HepG2 (cell line): ENCODE results near the gene AHSG. TPM values are rescaled to one million over a fixed set of nuclear protein-coding genes. Genes with fewer than 3 reads are reported as not detected.

Experiments
- CREB1 ChIP-seq, 2 experiments: fragments of 450-650 bp in 1 of 2; IDR thresholded peaks; 2 replicates each; pipeline ENCODE4 v1.6.1; 2016 to 2017; ENCODE audit warnings: control low read depth in 1 of 2, mild to moderate bottlenecking in 1 of 2, missing compliant biosample characterization in 1 of 2, missing genetic modification characterization in 1 of 2
- FOXK2 ChIP-seq: fragments of 450-650 bp; IDR thresholded peaks from 2 replicates; pipeline ENCODE4 v1.6.1; 2016
- HNF4G ChIP-seq, 2 experiments: sonication (generic) in 1 of 2; formaldehyde crosslinking in 1 of 2; IDR thresholded peaks; 2 replicates each; pipeline versions ENCODE4 v1.4.0 to v1.6.1; 2011 to 2020; ENCODE audit warnings: borderline replicate concordance in 2 of 2, low read depth in 2 of 2, mild to moderate bottlenecking in 2 of 2, low read length in 1 of 2, missing genetic modification reagents in 1 of 2, moderate library complexity in 1 of 2
- HNRNPL ChIP-seq: fragments of 200-400 bp; formaldehyde crosslinking; IDR thresholded peaks from 2 replicates; pipeline ENCODE4 v1.6.1; 2017; ENCODE audit warnings: mild to moderate bottlenecking, low read depth, low read length
- MAZ ChIP-seq, 2 experiments: sonication (generic) in 1 of 2; formaldehyde crosslinking in 1 of 2; IDR thresholded peaks; 2 replicates each; pipeline versions ENCODE4 v1.5.0 to v1.6.1; 2012 to 2020; ENCODE audit warnings: low read depth in 2 of 2, mild to moderate bottlenecking in 2 of 2, borderline replicate concordance in 1 of 2, improper control_type of control experiment in 1 of 2, low read length in 1 of 2, missing genetic modification reagents in 1 of 2, moderate library complexity in 1 of 2
- RXRA ChIP-seq: sonication (generic); formaldehyde crosslinking; IDR thresholded peaks from 2 replicates; pipeline ENCODE4 v1.5.1; 2020; ENCODE audit warnings: missing genetic modification reagents
- SMAD3 ChIP-seq: sonication (generic); formaldehyde crosslinking; IDR thresholded peaks from 2 replicates; pipeline ENCODE4 v1.4.0; 2020; ENCODE audit warnings: missing genetic modification reagents
- ZBTB37 ChIP-seq: sonication (generic); formaldehyde crosslinking; IDR thresholded peaks from 2 replicates; pipeline ENCODE4 v1.4.0; 2020; ENCODE audit warnings: mild to moderate bottlenecking, missing genetic modification reagents
- ZFYVE20 ChIP-seq: sonication (generic); formaldehyde crosslinking; IDR thresholded peaks from 2 replicates; pipeline ENCODE4 v1.8.0; 2023; ENCODE audit warnings: low read depth, mild to moderate bottlenecking, moderate library complexity, missing genetic modification reagents, borderline replicate concordance
- ZNF616 ChIP-seq: sonication (generic); formaldehyde crosslinking; IDR thresholded peaks from 2 replicates; pipeline ENCODE4 v1.5.0; 2020; ENCODE audit warnings: low read depth, mild to moderate bottlenecking, missing genetic modification reagents
- polyA plus RNA-seq, 8 experiments: library from polyadenylated mRNA; depleted of rRNA in 3 of 8; stranded (reverse) in 7 of 8; unstranded in 1 of 8; fragments of >200 nt; fragmentation: Illumina TruSeq in 4 of 8; extraction: Trizol in 4 of 8; gene quantifications; 2 replicates each; pipeline versions ENCODE4 v1.2.1 to v1.2.3, GENCODE V29; 2011 to 2016; ENCODE audit warnings: low read depth in 4 of 8, missing spikeins in 1 of 8, mixed read lengths in 1 of 8; ENCODE audit not compliant: insufficient read depth in 1 of 8
- total RNA-seq, 5 experiments: library from RNA; depleted of rRNA; stranded (reverse); fragments of >200 nt; fragmentation: Illumina TruSeq; extraction: Trizol; gene quantifications; 2 replicates each; pipeline ENCODE4 v1.2.3, GENCODE V29; 2016; ENCODE audit warnings: low read depth in 1 of 5
- TF ChIP-seq, protein P1 (sequence below): sonication (generic); formaldehyde crosslinking; IDR thresholded peaks from 2 replicates; pipeline ENCODE4 v1.5.0; 2020; ENCODE audit warnings: mild to moderate bottlenecking, missing genetic modification reagents
- TF ChIP-seq, protein P2 (sequence below): sonication (generic); formaldehyde crosslinking; IDR thresholded peaks from 2 replicates; pipeline ENCODE4 v1.4.0; 2020; ENCODE audit warnings: missing genetic modification reagents
- TF ChIP-seq, protein P3 (sequence below): sonication (generic); formaldehyde crosslinking; IDR thresholded peaks from 2 replicates; pipeline ENCODE4 v1.5.0; 2020; ENCODE audit warnings: mild to moderate bottlenecking, missing genetic modification reagents, borderline replicate concordance
- TF ChIP-seq, protein P4 (sequence below): sonication (generic); formaldehyde crosslinking; IDR thresholded peaks from 2 replicates; pipeline ENCODE4 v1.5.0; 2020; ENCODE audit warnings: mild to moderate bottlenecking, missing genetic modification reagents

Gene AHSG
- total and polyA plus RNA-seq, 2 of the 13 experiments (the other 11 are each of a cell fraction or from before 2014, with no cell fraction given) = 2,043 to 19,152 TPM

DNA sequence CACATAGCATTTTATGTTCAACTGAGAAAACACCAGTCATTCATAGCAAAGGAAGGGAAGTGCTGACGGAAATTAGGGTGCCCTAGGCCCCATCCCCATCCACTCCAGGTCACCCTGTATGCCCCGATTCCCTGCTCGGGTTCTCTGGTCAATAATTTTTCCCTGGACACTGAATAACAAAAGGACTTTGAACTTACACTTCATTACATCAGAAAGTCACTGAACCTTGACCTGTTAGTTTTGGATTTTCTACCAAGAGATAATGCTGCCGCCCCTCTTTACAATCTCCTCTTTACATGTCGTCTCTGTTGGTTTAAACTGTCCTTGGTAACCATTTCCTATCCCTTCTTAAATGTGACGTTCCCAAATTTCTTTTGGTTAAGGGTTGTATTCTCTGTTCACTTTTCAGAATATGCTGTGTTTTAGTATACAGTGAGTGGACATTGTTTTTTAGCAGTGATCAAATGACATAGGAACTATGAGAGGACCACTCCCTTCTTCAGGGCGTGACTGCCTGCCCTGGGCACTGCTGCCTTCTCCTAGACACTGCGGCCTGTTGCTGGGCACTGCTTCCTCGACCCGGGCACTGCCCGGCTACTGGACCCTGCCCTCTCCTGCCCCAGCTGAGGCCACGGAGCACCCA lies 13.6 kb upstream of the AHSG start (continued):
- TF ChIP-seq, protein P1, sequence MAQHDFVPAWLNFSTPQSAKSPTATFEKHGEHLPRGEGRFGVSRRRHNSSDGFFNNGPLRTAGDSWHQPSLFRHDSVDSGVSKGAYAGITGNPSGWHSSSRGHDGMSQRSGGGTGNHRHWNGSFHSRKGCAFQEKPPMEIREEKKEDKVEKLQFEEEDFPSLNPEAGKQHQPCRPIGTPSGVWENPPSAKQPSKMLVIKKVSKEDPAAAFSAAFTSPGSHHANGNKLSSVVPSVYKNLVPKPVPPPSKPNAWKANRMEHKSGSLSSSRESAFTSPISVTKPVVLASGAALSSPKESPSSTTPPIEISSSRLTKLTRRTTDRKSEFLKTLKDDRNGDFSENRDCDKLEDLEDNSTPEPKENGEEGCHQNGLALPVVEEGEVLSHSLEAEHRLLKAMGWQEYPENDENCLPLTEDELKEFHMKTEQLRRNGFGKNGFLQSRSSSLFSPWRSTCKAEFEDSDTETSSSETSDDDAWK (CRISPR knock-in tag) = no peak
- TF ChIP-seq, protein P2, sequence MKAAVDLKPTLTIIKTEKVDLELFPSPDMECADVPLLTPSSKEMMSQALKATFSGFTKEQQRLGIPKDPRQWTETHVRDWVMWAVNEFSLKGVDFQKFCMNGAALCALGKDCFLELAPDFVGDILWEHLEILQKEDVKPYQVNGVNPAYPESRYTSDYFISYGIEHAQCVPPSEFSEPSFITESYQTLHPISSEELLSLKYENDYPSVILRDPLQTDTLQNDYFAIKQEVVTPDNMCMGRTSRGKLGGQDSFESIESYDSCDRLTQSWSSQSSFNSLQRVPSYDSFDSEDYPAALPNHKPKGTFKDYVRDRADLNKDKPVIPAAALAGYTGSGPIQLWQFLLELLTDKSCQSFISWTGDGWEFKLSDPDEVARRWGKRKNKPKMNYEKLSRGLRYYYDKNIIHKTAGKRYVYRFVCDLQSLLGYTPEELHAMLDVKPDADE (CRISPR knock-in tag) = no peak
- TF ChIP-seq HNF4G (IDR thresholded peaks at IDR 0.05; ENCODE audit: borderline replicate concordance, low read depth, low read length) = peak; percentile 97
- peak; percentile 93; the same call in 1 of the 2 replicates for TF ChIP-seq HNF4G (CRISPR knock-in tag; IDR thresholded peaks at IDR 0.05; ENCODE audit: borderline replicate concordance, low read depth)
- TF ChIP-seq SMAD3 (CRISPR knock-in tag) = peak; percentile 74; the same call in 1 of the 2 replicates
- no peak for TF ChIP-seq ZFYVE20 (CRISPR knock-in tag)
- TF ChIP-seq, protein P3, sequence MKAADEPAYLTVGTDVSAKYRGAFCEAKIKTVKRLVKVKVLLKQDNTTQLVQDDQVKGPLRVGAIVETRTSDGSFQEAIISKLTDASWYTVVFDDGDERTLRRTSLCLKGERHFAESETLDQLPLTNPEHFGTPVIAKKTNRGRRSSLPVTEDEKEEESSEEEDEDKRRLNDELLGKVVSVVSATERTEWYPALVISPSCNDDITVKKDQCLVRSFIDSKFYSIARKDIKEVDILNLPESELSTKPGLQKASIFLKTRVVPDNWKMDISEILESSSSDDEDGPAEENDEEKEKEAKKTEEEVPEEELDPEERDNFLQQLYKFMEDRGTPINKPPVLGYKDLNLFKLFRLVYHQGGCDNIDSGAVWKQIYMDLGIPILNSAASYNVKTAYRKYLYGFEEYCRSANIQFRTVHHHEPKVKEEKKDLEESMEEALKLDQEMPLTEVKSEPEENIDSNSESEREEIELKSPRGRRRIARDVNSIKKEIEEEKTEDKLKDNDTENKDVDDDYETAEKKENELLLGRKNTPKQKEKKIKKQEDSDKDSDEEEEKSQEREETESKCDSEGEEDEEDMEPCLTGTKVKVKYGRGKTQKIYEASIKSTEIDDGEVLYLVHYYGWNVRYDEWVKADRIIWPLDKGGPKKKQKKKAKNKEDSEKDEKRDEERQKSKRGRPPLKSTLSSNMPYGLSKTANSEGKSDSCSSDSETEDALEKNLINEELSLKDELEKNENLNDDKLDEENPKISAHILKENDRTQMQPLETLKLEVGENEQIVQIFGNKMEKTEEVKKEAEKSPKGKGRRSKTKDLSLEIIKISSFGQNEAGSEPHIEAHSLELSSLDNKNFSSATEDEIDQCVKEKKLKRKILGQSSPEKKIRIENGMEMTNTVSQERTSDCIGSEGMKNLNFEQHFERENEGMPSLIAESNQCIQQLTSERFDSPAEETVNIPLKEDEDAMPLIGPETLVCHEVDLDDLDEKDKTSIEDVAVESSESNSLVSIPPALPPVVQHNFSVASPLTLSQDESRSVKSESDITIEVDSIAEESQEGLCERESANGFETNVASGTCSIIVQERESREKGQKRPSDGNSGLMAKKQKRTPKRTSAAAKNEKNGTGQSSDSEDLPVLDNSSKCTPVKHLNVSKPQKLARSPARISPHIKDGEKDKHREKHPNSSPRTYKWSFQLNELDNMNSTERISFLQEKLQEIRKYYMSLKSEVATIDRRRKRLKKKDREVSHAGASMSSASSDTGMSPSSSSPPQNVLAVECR (CRISPR knock-in tag) = no peak; the same call in 1 of the 2 replicates
- TF ChIP-seq ZBTB37 (CRISPR knock-in tag) = no peak
- TF ChIP-seq CREB1 (IDR thresholded peaks at IDR 0.05) = 0 out of 2 replicates have a peak, but pooled peaks have one; percentile 17
- TF ChIP-seq CREB1 (CRISPR knock-in tag; IDR thresholded peaks at IDR 0.05) = peak; percentile 71
- TF ChIP-seq HNRNPL = peak; percentile 97
- TF ChIP-seq RXRA = peak; percentile 65; the same call in 1 of the 2 replicates
- TF ChIP-seq ZNF616 = no peak
- TF ChIP-seq, protein P4, sequence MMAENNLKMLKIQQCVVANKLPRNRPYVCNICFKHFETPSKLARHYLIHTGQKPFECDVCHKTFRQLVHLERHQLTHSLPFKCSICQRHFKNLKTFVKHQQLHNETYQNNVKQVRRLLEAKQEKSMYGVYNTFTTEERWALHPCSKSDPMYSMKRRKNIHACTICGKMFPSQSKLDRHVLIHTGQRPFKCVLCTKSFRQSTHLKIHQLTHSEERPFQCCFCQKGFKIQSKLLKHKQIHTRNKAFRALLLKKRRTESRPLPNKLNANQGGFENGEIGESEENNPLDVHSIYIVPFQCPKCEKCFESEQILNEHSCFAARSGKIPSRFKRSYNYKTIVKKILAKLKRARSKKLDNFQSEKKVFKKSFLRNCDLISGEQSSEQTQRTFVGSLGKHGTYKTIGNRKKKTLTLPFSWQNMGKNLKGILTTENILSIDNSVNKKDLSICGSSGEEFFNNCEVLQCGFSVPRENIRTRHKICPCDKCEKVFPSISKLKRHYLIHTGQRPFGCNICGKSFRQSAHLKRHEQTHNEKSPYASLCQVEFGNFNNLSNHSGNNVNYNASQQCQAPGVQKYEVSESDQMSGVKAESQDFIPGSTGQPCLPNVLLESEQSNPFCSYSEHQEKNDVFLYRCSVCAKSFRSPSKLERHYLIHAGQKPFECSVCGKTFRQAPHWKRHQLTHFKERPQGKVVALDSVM (CRISPR knock-in tag) = peak; percentile 28; the same call in 1 of the 2 replicates
- TF ChIP-seq FOXK2 = no peak
- no peak for TF ChIP-seq MAZ (IDR thresholded peaks at IDR 0.05; ENCODE audit: borderline replicate concordance, low read depth, low read length)
- TF ChIP-seq MAZ (CRISPR knock-in tag; IDR thresholded peaks at IDR 0.05; ENCODE audit: low read depth) = peak; percentile 32; the same call in 1 of the 2 replicates
